ENCODE measurements around the gene PFKFB4.
"Not testable (repeated sequence)": the region's sequence is repeated elsewhere in the genome, so short reads cannot be mapped to it uniquely, and the experiment has no call there.

PFKFB4 gene

GRCh38 chr3:48553886-48554845 lies 2.4 kb downstream of the PFKFB4 start:
- Histone ChIP-seq H3K4me2 (ENCODE audit: low read length) (no peak overlapping the region), H3K36me3 (ENCODE audit: control insufficient read depth in 1 of 2, insufficient read depth in 2 of 2, low read length in 2 of 2) (peaks cover 0 to 13% of the 10 kb centered on the region in 2 experiments), H3K23ac (ENCODE audit: low read length) (no peak overlapping the region), H3K27ac (ENCODE audit: low read depth, low read length) (no peak overlapping the region), H3K27me3 (ENCODE audit: insufficient read depth, low read length) (no peaks in the 10 kb centered on the region), H3K14ac (ENCODE audit: low read length) (no peak overlapping the region), H3K79me1 (ENCODE audit: low read length) (peaks cover 9% of the 10 kb centered on the region), H3K9me3 (ENCODE audit: insufficient read depth, low read depth, low read length) (no peaks in the 10 kb centered on the region), H4K8ac (ENCODE audit: low read depth, low read length) (no peak overlapping the region), H3K4me1 (ENCODE audit: control insufficient read depth in 1 of 2, insufficient read depth in 2 of 2, low read length in 2 of 2) (peaks cover 19 to 22% of the 10 kb centered on the region in 2 experiments), H3K18ac (ENCODE audit: low read length) (no peak overlapping the region), H2AK5ac (ENCODE audit: low read length) (peak overlapping the region; percentile 3), H3K4me3 (ENCODE audit: low read depth, low read length) (no peak overlapping the region), H2BK12ac (ENCODE audit: low read length) (no peak overlapping the region), H2BK120ac (ENCODE audit: insufficient read depth, low read length, poor library complexity) (no peak overlapping the region), H2AFZ (ENCODE audit: insufficient read depth, low read length, poor library complexity) (no peak overlapping the region), H3K9ac (ENCODE audit: low read length) (no peak overlapping the region), H4K91ac (ENCODE audit: low read depth, low read length) (no peak overlapping the region), H3K79me2 (ENCODE audit: control insufficient read depth, insufficient read depth, low read length, poor library complexity) (peaks cover 9% of the 10 kb centered on the region), H4K12ac (ENCODE audit: low read depth, low read length) (no peak overlapping the region), H2BK5ac (ENCODE audit: low read depth, low read length, poor library complexity) (no peak overlapping the region), H3K4ac (ENCODE audit: low read depth, low read length) (no peak overlapping the region)
- peak; percentile 82 to 90 for DNase-seq
- no CpG with 5 or more reads among the region's 14 CpGs for WGBS (ENCODE audit: extremely low coverage, insufficient coverage, insufficient read length)

DNA sequence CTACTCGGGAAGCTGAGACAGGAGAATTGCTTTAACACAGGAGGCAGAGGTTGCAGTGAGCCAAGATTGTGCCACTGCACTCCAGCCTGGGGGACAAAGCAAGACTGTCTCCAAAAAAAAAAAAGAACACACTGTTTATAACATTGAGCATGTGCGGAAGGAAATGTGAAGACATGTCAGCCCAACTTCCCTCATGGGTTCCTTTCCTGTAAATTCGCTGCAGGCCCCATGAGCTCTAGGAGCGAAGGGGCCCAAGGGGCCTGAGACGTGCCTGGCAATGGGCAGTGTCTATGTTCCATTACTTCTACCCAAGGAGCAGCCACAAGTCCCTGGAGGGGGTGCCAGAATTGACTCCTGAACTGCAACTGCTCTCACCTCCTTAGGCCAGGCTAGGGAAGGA lies 3.2 kb downstream of the PFKFB4 start:
- Histone ChIP-seq H2BK12ac (ENCODE audit: low read length) (no peak overlapping the region), H3K18ac (ENCODE audit: low read length) (no peak overlapping the region), H3K79me1 (ENCODE audit: low read length) (peaks cover 9% of the 10 kb centered on the region), H3K9ac (ENCODE audit: low read length) (no peak overlapping the region), H3K4me1 (ENCODE audit: control insufficient read depth in 1 of 2, insufficient read depth in 2 of 2, low read length in 2 of 2) (peaks cover 19 to 22% of the 10 kb centered on the region in 2 experiments), H3K79me2 (ENCODE audit: control insufficient read depth, insufficient read depth, low read length, poor library complexity) (peaks cover 9% of the 10 kb centered on the region), H4K12ac (ENCODE audit: low read depth, low read length) (no peak overlapping the region), H3K4me3 (ENCODE audit: low read depth, low read length) (no peak overlapping the region), H2BK5ac (ENCODE audit: low read depth, low read length, poor library complexity) (no peak overlapping the region), H3K36me3 (ENCODE audit: control insufficient read depth in 1 of 2, insufficient read depth in 2 of 2, low read length in 2 of 2) (peaks cover 0 to 17% of the 10 kb centered on the region in 2 experiments), H4K8ac (ENCODE audit: low read depth, low read length) (no peak overlapping the region), H2AK5ac (ENCODE audit: low read length) (no peak overlapping the region), H2BK120ac (ENCODE audit: insufficient read depth, low read length, poor library complexity) (no peak overlapping the region), H2AFZ (ENCODE audit: insufficient read depth, low read length, poor library complexity) (no peak overlapping the region), H3K4ac (ENCODE audit: low read depth, low read length) (no peak overlapping the region), H3K14ac (ENCODE audit: low read length) (no peak overlapping the region), H3K27ac (ENCODE audit: low read depth, low read length) (no peak overlapping the region), H3K4me2 (ENCODE audit: low read length) (no peak overlapping the region), H3K27me3 (ENCODE audit: insufficient read depth, low read length) (no peaks in the 10 kb centered on the region), H3K23ac (ENCODE audit: low read length) (no peak overlapping the region), H4K91ac (ENCODE audit: low read depth, low read length) (no peak overlapping the region), H3K9me3 (ENCODE audit: insufficient read depth, low read depth, low read length) (no peaks in the 10 kb centered on the region)
- WGBS (ENCODE audit: extremely low coverage, insufficient coverage, insufficient read length), result no CpG with 5 or more reads among the region's 5 CpGs
- no peak for DNase-seq

DNA sequence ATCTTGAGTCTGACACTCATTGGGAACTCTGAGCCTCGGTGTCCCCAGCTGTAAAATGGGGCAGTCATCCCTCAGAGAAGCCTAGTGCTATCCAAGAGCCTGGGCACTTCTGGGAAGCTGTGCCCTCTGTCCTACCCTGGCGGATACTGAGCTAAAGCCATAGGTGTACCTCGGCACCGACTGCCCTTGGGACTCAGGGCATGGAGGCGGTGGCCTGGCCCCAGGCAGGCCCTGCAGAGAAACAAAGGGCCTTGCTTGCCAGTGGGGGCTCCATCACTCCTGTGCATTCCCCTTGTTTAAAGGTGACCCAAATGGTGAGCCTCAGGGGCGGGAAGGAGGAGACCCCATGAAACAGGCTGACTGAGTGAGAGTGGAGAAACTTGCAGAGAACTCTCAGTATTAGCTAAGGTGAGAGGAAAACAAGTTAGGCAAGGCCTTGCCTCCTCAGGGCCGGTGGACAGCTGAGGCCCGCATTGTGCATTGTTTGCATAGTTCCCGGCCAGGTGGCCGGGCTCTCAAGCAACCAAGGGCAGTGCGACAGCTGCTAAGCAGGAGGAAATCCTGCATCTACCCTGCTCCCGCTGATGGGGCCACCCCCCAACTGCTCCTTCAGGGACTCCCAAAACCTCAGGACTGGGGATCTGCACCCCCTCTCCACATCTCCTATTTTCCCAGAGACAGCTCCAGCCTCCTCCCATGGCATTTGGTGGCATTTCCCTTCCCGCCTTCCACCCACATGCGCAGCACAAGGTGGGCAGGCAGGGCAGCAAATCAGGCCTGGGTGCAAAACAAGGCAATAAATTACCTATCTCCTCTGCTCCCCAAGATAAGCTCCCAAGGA lies 4.3 kb downstream of the PFKFB4 start:
- Histone ChIP-seq H2BK5ac (ENCODE audit: low read depth, low read length, poor library complexity) (no peak overlapping the region), H2AK5ac (ENCODE audit: low read length) (peak overlapping the region; percentile 27), H3K23ac (ENCODE audit: low read length) (no peak overlapping the region), H2AFZ (ENCODE audit: insufficient read depth, low read length, poor library complexity) (no peak overlapping the region), H3K27me3 (ENCODE audit: insufficient read depth, low read length) (no peaks in the 10 kb centered on the region), H3K4me1 (ENCODE audit: control insufficient read depth in 1 of 2, insufficient read depth in 2 of 2, low read length in 2 of 2) (peaks cover 19 to 22% of the 10 kb centered on the region in 2 experiments), H3K18ac (ENCODE audit: low read length) (no peak overlapping the region), H3K9ac (ENCODE audit: low read length) (peak overlapping the region; percentile 3), H4K8ac (ENCODE audit: low read depth, low read length) (no peak overlapping the region), H2BK12ac (ENCODE audit: low read length) (peak overlapping the region; percentile 34), H3K4ac (ENCODE audit: low read depth, low read length) (no peak overlapping the region), H3K79me1 (ENCODE audit: low read length) (peaks cover 9% of the 10 kb centered on the region), H3K79me2 (ENCODE audit: control insufficient read depth, insufficient read depth, low read length, poor library complexity) (peaks cover 9% of the 10 kb centered on the region), H4K91ac (ENCODE audit: low read depth, low read length) (peak overlapping the region; percentile 2), H3K4me2 (ENCODE audit: low read length) (no peak overlapping the region), H3K36me3 (ENCODE audit: control insufficient read depth in 1 of 2, insufficient read depth in 2 of 2, low read length in 2 of 2) (peaks cover 8 to 25% of the 10 kb centered on the region in 2 experiments), H2BK120ac (ENCODE audit: insufficient read depth, low read length, poor library complexity) (peak overlapping the region; percentile 20), H3K9me3 (ENCODE audit: insufficient read depth, low read depth, low read length) (no peaks in the 10 kb centered on the region), H3K4me3 (ENCODE audit: low read depth, low read length) (no peak overlapping the region), H3K27ac (ENCODE audit: low read depth, low read length) (no peak overlapping the region), H4K12ac (ENCODE audit: low read depth, low read length) (no peak overlapping the region), H3K14ac (ENCODE audit: low read length) (no peak overlapping the region)
- no CpG with 5 or more reads among the region's 14 CpGs for WGBS (ENCODE audit: extremely low coverage, insufficient coverage, insufficient read length)
- peak; percentile 95 for DNase-seq

- not testable (repeated sequence) for H4K12ac ChIP-seq (ENCODE audit: low read depth, low read length); H3K23ac ChIP-seq (ENCODE audit: low read length); H3K27me3 ChIP-seq (ENCODE audit: insufficient read depth, low read length); H2AFZ ChIP-seq (ENCODE audit: insufficient read depth, low read length, poor library complexity); H3K27ac ChIP-seq (ENCODE audit: low read depth, low read length); H3K9ac ChIP-seq (ENCODE audit: low read length); H3K79me2 ChIP-seq (ENCODE audit: control insufficient read depth, insufficient read depth, low read length, poor library complexity); H3K79me1 ChIP-seq (ENCODE audit: low read length); H4K8ac ChIP-seq (ENCODE audit: low read depth, low read length); H3K18ac ChIP-seq (ENCODE audit: low read length); H3K9me3 ChIP-seq (ENCODE audit: insufficient read depth, low read depth, low read length); H3K4me2 ChIP-seq (ENCODE audit: low read length); H3K4me3 ChIP-seq (ENCODE audit: low read depth, low read length); H3K14ac ChIP-seq (ENCODE audit: low read length); H2BK5ac ChIP-seq (ENCODE audit: low read depth, low read length, poor library complexity); H3K4ac ChIP-seq (ENCODE audit: low read depth, low read length)
- peaks cover 19 to 22% of the 10 kb centered on the region in 2 experiments for H3K4me1 ChIP-seq (ENCODE audit: control insufficient read depth in 1 of 2, insufficient read depth in 2 of 2, low read length in 2 of 2)
- H4K91ac ChIP-seq (ENCODE audit: low read depth, low read length), result peak overlapping the region; percentile 2
- H2BK120ac ChIP-seq (ENCODE audit: insufficient read depth, low read length, poor library complexity), result peak overlapping the region; percentile 20
- peak overlapping the region; percentile 34 for H2BK12ac ChIP-seq (ENCODE audit: low read length)
- peak; percentile 78 to 82 for DNase-seq
- H2AK5ac ChIP-seq (ENCODE audit: low read length), result peak overlapping the region; percentile 27
- no CpG with 5 or more reads among the region's 7 CpGs for WGBS (ENCODE audit: extremely low coverage, insufficient coverage, insufficient read length)
- H3K36me3 ChIP-seq (ENCODE audit: control insufficient read depth in 1 of 2, insufficient read depth in 2 of 2, low read length in 2 of 2), result peaks cover 14 to 30% of the 10 kb centered on the region in 2 experiments
These were observed 5.0 kb downstream of the PFKFB4 start for GRCh38 chr3:48551651-48552050.

All from trophoblast cell (in vitro differentiated cells and primary cell).